HFF-Myc (cell line): Measurements from ENCODE around the gene SLC4A1.
A peak's percentile ranks its signal among the peaks of the same experiment; 100 is the strongest.

Experiments used
- DNase-seq: peaks from one replicate; pipeline ENCODE4 v3.0.0-alpha.2; 2011; ENCODE audit warnings: low read depth; ENCODE audit errors: extremely low read depth
- H3K4me3 ChIP-seq: replicated peaks from 2 replicates; pipeline ENCODE4 v1.5.1; 2011; ENCODE audit warnings: low read depth, mild to moderate bottlenecking, control low read depth, low read length
- CTCF ChIP-seq: IDR thresholded peaks from 2 replicates; pipeline ENCODE4 v1.5.1; 2012; ENCODE audit warnings: mild to moderate bottlenecking, low read depth, low read length, control low read depth; ENCODE audit errors: missing control alignments

SLC4A1 gene

GRCh38 chr17:44219108-44219615, 48.8 kb downstream of the SLC4A1 start:
- DNase-seq = no peak
- no peak for TF ChIP-seq CTCF
- peak overlapping the region; percentile 79 for H3K4me3 ChIP-seq

- peak; percentile 52 for TF ChIP-seq CTCF
- no peak for DNase-seq
- peak overlapping the region; percentile 79 for H3K4me3 ChIP-seq
Measured at GRCh38 chr17:44218344-44219107, 49.4 kb downstream of the SLC4A1 start.

GRCh38 chr17:44217738-44218343, 50.1 kb downstream of the SLC4A1 start:
- no peak for DNase-seq
- H3K4me3 ChIP-seq = peak overlapping the region; percentile 79

GRCh38 chr17:44216694-44217093, 51.2 kb downstream of the SLC4A1 start:
- H3K4me3 ChIP-seq = peak overlapping the region; percentile 79
- DNase-seq = no peak

More at GRCh38 chr17:44217738-44218343, 50.1 kb downstream of the SLC4A1 start:
- TF ChIP-seq CTCF = no peak

GRCh38 chr17:44216173-44216572, 51.8 kb downstream of the SLC4A1 start:
- DNase-seq = no peak
- no peak for TF ChIP-seq CTCF
- peak overlapping the region; percentile 79; the same call in 1 of the 2 replicates for H3K4me3 ChIP-seq

More at GRCh38 chr17:44216694-44217093, 51.2 kb downstream of the SLC4A1 start:
- no peak for TF ChIP-seq CTCF

GRCh38 chr17:44214896-44215295, 53.0 kb downstream of the SLC4A1 start:
- TF ChIP-seq CTCF = no peak
- no peak for DNase-seq
- no peak overlapping the region for H3K4me3 ChIP-seq
